Liver (tissue), 9 donors: ENCODE data around the gene C3orf70. TPM values are rescaled to one million over a fixed set of nuclear protein-coding genes. Genes with fewer than 3 reads are reported as not detected.

Experiments used
- DNase-seq: peaks from one replicate; pipeline ENCODE4 v3.0.0-alpha.2; 2017; ENCODE audit warnings: low spot score
- H3K27ac ChIP-seq, 2 donors: one replicate each; pipeline ENCODE4 v1.7.0; 2013; ENCODE audit warnings: inconsistent platforms in 2 of 2, low read length in 2 of 2, control low read depth in 1 of 2, low read depth in 1 of 2, mild to moderate bottlenecking in 1 of 2
- H3K27me3 ChIP-seq, 4 donors: one replicate each; pipeline versions ENCODE4 v1.6.1 to v1.7.0; 2013; ENCODE audit warnings: low read length in 3 of 4, inconsistent platforms in 1 of 4, mild to moderate bottlenecking in 1 of 4, moderate library complexity in 1 of 4; ENCODE audit not compliant: control insufficient read depth in 4 of 4, insufficient read depth in 4 of 4
- H3K36me3 ChIP-seq, 4 donors: one replicate each; pipeline versions ENCODE4 v1.6.1 to v1.7.0; 2013; ENCODE audit warnings: low read length in 3 of 4, mild to moderate bottlenecking in 3 of 4, low read depth in 1 of 4, moderate library complexity in 1 of 4; ENCODE audit not compliant: control insufficient read depth in 4 of 4, insufficient read depth in 3 of 4
- H3K4me1 ChIP-seq, 4 donors: one replicate each; pipeline versions ENCODE4 v1.6.1 to v1.7.0; 2013; ENCODE audit warnings: low read length in 3 of 4, mild to moderate bottlenecking in 3 of 4, moderate library complexity in 1 of 4; ENCODE audit not compliant: control insufficient read depth in 4 of 4, insufficient read depth in 4 of 4
- H3K4me3 ChIP-seq, 3 donors: one replicate each; pipeline versions ENCODE4 v1.6.1 to v1.7.0; 2013; ENCODE audit warnings: low read length in 3 of 3, control low read depth in 1 of 3, low read depth in 1 of 3, mild to moderate bottlenecking in 1 of 3
- H3K9ac ChIP-seq, 2 donors: one replicate each; pipeline ENCODE4 v1.7.0; 2013; ENCODE audit warnings: low read length in 2 of 2, mild to moderate bottlenecking in 2 of 2, moderate library complexity in 2 of 2, control low read depth in 1 of 2, low read depth in 1 of 2
- H3K9me3 ChIP-seq, 4 donors: one replicate each; pipeline versions ENCODE4 v1.6.1 to v1.7.0; 2013; ENCODE audit warnings: low read length in 3 of 4; ENCODE audit not compliant: control insufficient read depth in 4 of 4
- EGR1 ChIP-seq, 2 donors: IDR thresholded peaks; 2 replicates each; pipeline ENCODE4 v1.6.1; 2016 to 2018; ENCODE audit warnings: antibody characterized with exemption in 2 of 2, low read depth in 2 of 2
- FOXA1 ChIP-seq: IDR thresholded peaks from 2 replicates; pipeline ENCODE4 v1.6.1; 2016; ENCODE audit warnings: antibody characterized with exemption
- FOXA2 ChIP-seq: IDR thresholded peaks from 2 replicates; pipeline ENCODE4 v1.6.1; 2016; ENCODE audit warnings: antibody characterized with exemption
- GABPA ChIP-seq, 2 donors: IDR thresholded peaks in 1 of 2; conservative IDR thresholded peaks in 1 of 2; 2 replicates each; pipeline ENCODE4 v1.6.1; 2016; ENCODE audit warnings: antibody characterized with exemption in 2 of 2, mild to moderate bottlenecking in 1 of 2, moderate library complexity in 1 of 2
- HNF4A ChIP-seq, 2 donors: conservative IDR thresholded peaks; 2 replicates each; pipeline ENCODE4 v1.6.1; 2016; ENCODE audit warnings: antibody characterized with exemption in 2 of 2, mild to moderate bottlenecking in 2 of 2
- HNF4G ChIP-seq: IDR thresholded peaks from 2 replicates; pipeline ENCODE4 v1.6.1; 2016; ENCODE audit warnings: antibody characterized with exemption
- JUND ChIP-seq, 2 donors: IDR thresholded peaks; 2 replicates each; pipeline ENCODE4 v1.6.1; 2016; ENCODE audit warnings: antibody characterized with exemption in 2 of 2
- NR2F2 ChIP-seq: IDR thresholded peaks from 2 replicates; pipeline ENCODE4 v1.6.1; 2016; ENCODE audit warnings: antibody characterized with exemption
- RAD21 ChIP-seq, 2 donors: IDR thresholded peaks; 2 replicates each; pipeline ENCODE4 v1.6.1; 2016; ENCODE audit warnings: antibody characterized with exemption in 2 of 2, mild to moderate bottlenecking in 2 of 2
- RXRA ChIP-seq, 2 donors: IDR thresholded peaks; 2 replicates each; pipeline ENCODE4 v1.6.1; 2017 to 2018; ENCODE audit warnings: antibody characterized with exemption in 2 of 2, mild to moderate bottlenecking in 1 of 2
- SP1 ChIP-seq: IDR thresholded peaks from 2 replicates; pipeline ENCODE4 v1.6.1; 2018; ENCODE audit warnings: antibody characterized with exemption, mild to moderate bottlenecking
- TAF1 ChIP-seq: conservative IDR thresholded peaks from 2 replicates; pipeline ENCODE4 v1.6.1; 2016; ENCODE audit warnings: antibody characterized with exemption, mild to moderate bottlenecking
- YY1 ChIP-seq: IDR thresholded peaks from 2 replicates; pipeline ENCODE4 v1.6.1; 2016; ENCODE audit warnings: antibody characterized with exemption, mild to moderate bottlenecking
- WGBS: extraction: QIAGEN DNeasy Blood & Tissue Kit; methylation state at CpG from one replicate; pipeline ENCODE4 v1.1.7; 2013; 5-methylcytosine and 5-hydroxymethylcytosine counted together
- polyA plus RNA-seq, 2 donors: library from polyadenylated mRNA; stranded (reverse) in 1 of 2; unstranded in 1 of 2; fragments of 200-250 nt in 1 of 2; fragments of >200 nt in 1 of 2; fragmentation: Nextera tagmentation in 1 of 2; extraction: Ambion mirVana in 1 of 2; gene quantifications; one replicate each; pipeline versions ENCODE4 v1.2.1 to v1.2.3, GENCODE V29; 2013 to 2015
- total RNA-seq, 2 donors: library from RNA; depleted of rRNA; stranded (reverse); fragments of >200 nt; gene quantifications; one replicate each; pipeline ENCODE4 v1.2.3, GENCODE V29; 2014
- TF ChIP-seq, protein P1 (sequence below): IDR thresholded peaks from 2 replicates; pipeline ENCODE4 v1.6.1; 2016; ENCODE audit warnings: antibody characterized with exemption
- TF ChIP-seq, protein P2 (sequence below): IDR thresholded peaks from 2 replicates; pipeline ENCODE4 v1.6.1; 2016; ENCODE audit warnings: antibody characterized with exemption
- TF ChIP-seq, protein P3 (sequence below): fragments of 150-350 bp; IDR thresholded peaks from 2 replicates; pipeline ENCODE4 v1.5.1; 2017; ENCODE audit warnings: improper control_type of control experiment, low read depth, low read length; ENCODE audit not compliant: missing input control
- TF ChIP-seq, protein P4 (sequence below): IDR thresholded peaks from 2 replicates; pipeline ENCODE4 v1.6.1; 2016; ENCODE audit warnings: antibody characterized with exemption
- TF ChIP-seq, protein P5 (sequence below): IDR thresholded peaks from 2 replicates; pipeline ENCODE4 v1.6.1; 2016; ENCODE audit warnings: antibody characterized with exemption, mild to moderate bottlenecking
- donor health status: healthy.
- donor health status: healthy.
- donor health status: healthy.
- donor health status: healthy.
- donor health status: healthy.

Gene C3orf70
- total and polyA plus RNA-seq, 4 donors, result 0.15 to 0.79 (median 0.41) TPM

DNA sequence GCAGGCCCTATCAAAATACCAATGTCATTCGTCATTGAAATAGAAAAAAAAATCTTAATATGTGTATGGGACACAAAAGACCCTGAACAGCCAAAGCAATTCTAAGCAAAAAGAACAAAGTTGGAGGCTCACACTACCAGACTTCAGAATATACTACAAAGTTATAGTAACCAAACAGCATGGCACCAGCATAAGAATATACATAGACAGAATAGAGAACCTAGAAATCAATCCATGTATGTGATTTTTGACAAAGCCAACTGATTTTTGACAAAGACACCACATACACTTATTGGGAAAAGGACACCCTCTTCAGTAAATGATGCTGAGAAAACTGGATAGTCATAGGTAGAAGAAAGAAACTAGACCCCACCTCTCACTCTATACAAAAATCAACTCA, 95.0 kb downstream of the C3orf70 start:
- H3K9ac ChIP-seq, result no peak overlapping the region
- H3K27ac ChIP-seq, result no peak overlapping the region
- no peaks in the 10 kb centered on the region for H3K27me3 ChIP-seq
- no peak overlapping the region for H3K4me3 ChIP-seq
- 100% methylated on average over 1 of the region's 1 CpG for WGBS
- TF ChIP-seq NR2F2, result no peak
- no peak for TF ChIP-seq HNF4G
- TF ChIP-seq, protein P1, sequence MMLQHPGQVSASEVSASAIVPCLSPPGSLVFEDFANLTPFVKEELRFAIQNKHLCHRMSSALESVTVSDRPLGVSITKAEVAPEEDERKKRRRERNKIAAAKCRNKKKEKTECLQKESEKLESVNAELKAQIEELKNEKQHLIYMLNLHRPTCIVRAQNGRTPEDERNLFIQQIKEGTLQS, result no peak
- no peak for TF ChIP-seq RXRA (IDR thresholded peaks at IDR 0.05)
- TF ChIP-seq TAF1, result no peak
- TF ChIP-seq FOXA1, result no peak
- TF ChIP-seq RAD21 (IDR thresholded peaks at IDR 0.05), result no peak
- no peak for TF ChIP-seq YY1
- TF ChIP-seq, protein P2, sequence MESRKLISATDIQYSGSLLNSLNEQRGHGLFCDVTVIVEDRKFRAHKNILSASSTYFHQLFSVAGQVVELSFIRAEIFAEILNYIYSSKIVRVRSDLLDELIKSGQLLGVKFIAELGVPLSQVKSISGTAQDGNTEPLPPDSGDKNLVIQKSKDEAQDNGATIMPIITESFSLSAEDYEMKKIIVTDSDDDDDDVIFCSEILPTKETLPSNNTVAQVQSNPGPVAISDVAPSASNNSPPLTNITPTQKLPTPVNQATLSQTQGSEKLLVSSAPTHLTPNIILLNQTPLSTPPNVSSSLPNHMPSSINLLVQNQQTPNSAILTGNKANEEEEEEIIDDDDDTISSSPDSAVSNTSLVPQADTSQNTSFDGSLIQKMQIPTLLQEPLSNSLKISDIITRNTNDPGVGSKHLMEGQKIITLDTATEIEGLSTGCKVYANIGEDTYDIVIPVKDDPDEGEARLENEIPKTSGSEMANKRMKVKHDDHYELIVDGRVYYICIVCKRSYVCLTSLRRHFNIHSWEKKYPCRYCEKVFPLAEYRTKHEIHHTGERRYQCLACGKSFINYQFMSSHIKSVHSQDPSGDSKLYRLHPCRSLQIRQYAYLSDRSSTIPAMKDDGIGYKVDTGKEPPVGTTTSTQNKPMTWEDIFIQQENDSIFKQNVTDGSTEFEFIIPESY, result no peak
- TF ChIP-seq JUND (IDR thresholded peaks at IDR 0.05), result no peak
- no peak for TF ChIP-seq SP1
- TF ChIP-seq FOXA2, result no peak
- no peak for TF ChIP-seq HNF4A (conservative IDR thresholded peaks at IDR 0.05)
- TF ChIP-seq, protein P3, sequence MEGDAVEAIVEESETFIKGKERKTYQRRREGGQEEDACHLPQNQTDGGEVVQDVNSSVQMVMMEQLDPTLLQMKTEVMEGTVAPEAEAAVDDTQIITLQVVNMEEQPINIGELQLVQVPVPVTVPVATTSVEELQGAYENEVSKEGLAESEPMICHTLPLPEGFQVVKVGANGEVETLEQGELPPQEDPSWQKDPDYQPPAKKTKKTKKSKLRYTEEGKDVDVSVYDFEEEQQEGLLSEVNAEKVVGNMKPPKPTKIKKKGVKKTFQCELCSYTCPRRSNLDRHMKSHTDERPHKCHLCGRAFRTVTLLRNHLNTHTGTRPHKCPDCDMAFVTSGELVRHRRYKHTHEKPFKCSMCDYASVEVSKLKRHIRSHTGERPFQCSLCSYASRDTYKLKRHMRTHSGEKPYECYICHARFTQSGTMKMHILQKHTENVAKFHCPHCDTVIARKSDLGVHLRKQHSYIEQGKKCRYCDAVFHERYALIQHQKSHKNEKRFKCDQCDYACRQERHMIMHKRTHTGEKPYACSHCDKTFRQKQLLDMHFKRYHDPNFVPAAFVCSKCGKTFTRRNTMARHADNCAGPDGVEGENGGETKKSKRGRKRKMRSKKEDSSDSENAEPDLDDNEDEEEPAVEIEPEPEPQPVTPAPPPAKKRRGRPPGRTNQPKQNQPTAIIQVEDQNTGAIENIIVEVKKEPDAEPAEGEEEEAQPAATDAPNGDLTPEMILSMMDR, result no peak
- TF ChIP-seq EGR1 (IDR thresholded peaks at IDR 0.05; ENCODE audit: low read depth in 2 of 2), result no peak
- no peak for TF ChIP-seq GABPA (IDR thresholded peaks at IDR 0.05 in 1 of 2, conservative IDR thresholded peaks at IDR 0.05 in 1 of 2)
- TF ChIP-seq, protein P4, sequence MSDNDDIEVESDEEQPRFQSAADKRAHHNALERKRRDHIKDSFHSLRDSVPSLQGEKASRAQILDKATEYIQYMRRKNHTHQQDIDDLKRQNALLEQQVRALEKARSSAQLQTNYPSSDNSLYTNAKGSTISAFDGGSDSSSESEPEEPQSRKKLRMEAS, result no peak
- TF ChIP-seq, protein P5, sequence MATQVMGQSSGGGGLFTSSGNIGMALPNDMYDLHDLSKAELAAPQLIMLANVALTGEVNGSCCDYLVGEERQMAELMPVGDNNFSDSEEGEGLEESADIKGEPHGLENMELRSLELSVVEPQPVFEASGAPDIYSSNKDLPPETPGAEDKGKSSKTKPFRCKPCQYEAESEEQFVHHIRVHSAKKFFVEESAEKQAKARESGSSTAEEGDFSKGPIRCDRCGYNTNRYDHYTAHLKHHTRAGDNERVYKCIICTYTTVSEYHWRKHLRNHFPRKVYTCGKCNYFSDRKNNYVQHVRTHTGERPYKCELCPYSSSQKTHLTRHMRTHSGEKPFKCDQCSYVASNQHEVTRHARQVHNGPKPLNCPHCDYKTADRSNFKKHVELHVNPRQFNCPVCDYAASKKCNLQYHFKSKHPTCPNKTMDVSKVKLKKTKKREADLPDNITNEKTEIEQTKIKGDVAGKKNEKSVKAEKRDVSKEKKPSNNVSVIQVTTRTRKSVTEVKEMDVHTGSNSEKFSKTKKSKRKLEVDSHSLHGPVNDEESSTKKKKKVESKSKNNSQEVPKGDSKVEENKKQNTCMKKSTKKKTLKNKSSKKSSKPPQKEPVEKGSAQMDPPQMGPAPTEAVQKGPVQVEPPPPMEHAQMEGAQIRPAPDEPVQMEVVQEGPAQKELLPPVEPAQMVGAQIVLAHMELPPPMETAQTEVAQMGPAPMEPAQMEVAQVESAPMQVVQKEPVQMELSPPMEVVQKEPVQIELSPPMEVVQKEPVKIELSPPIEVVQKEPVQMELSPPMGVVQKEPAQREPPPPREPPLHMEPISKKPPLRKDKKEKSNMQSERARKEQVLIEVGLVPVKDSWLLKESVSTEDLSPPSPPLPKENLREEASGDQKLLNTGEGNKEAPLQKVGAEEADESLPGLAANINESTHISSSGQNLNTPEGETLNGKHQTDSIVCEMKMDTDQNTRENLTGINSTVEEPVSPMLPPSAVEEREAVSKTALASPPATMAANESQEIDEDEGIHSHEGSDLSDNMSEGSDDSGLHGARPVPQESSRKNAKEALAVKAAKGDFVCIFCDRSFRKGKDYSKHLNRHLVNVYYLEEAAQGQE, result no peak
- peaks cover 0 to 9% (median under 1%) of the 10 kb centered on the region in 4 donors for H3K36me3 ChIP-seq
- H3K4me1 ChIP-seq, result no peaks in the 10 kb centered on the region
- H3K9me3 ChIP-seq, result peaks cover 0 to 2% (median 0%) of the 10 kb centered on the region in 4 donors
- no peak for DNase-seq
